GM15510 (cell line): ENCODE results near the gene EYA4.

Source experiments
- POLR2A ChIP-seq: IDR thresholded peaks from 3 replicates; pipeline ENCODE4 v1.6.1; 2011; ENCODE audit warnings: borderline replicate concordance; ENCODE audit not compliant: insufficient read length; ENCODE audit errors: extremely low read depth

Gene EYA4

GRCh38 chr6:133467231-133467981, 226.2 kb downstream of the EYA4 start:
- no peak for TF ChIP-seq POLR2A

- no peak for TF ChIP-seq POLR2A
Observed at GRCh38 chr6:133467982-133468380, 226.8 kb downstream of the EYA4 start.

- TF ChIP-seq POLR2A: no peak
Observed at GRCh38 chr6:133468591-133468990, 227.4 kb downstream of the EYA4 start.

GRCh38 chr6:133474516-133474915, 233.4 kb downstream of the EYA4 start:
- TF ChIP-seq POLR2A: no peak

- TF ChIP-seq POLR2A: no peak
Observed at GRCh38 chr6:133478673-133479072, 237.5 kb downstream of the EYA4 start.

- TF ChIP-seq POLR2A: no peak
Observed at GRCh38 chr6:133487174-133487573, 246.0 kb downstream of the EYA4 start.

- TF ChIP-seq POLR2A: no peak
Observed at GRCh38 chr6:133495205-133495903, 254.2 kb downstream of the EYA4 start.

- no peak for TF ChIP-seq POLR2A
Observed at GRCh38 chr6:133499662-133500061, 258.5 kb downstream of the EYA4 start.

GRCh38 chr6:133501675-133502270, 260.6 kb downstream of the EYA4 start:
- TF ChIP-seq POLR2A: no peak

- no peak for TF ChIP-seq POLR2A
Observed at GRCh38 chr6:133502441-133503335, 261.5 kb downstream of the EYA4 start.

GRCh38 chr6:133503336-133503729, 262.2 kb downstream of the EYA4 start:
- TF ChIP-seq POLR2A: no peak

- TF ChIP-seq POLR2A: no peak
Observed at GRCh38 chr6:133504158-133504557, 263.0 kb downstream of the EYA4 start.

GRCh38 chr6:133504761-133505160, 263.6 kb downstream of the EYA4 start:
- no peak for TF ChIP-seq POLR2A

GRCh38 chr6:133505681-133506080, 264.5 kb downstream of the EYA4 start:
- TF ChIP-seq POLR2A: no peak
